DOHH2 (cell line): ENCODE results near the gene MTCL1.

Experiments
- H3F3A ChIP-seq: fragments of 200-600 bp; sonication (generic), shearing (Covaris generic); 2 replicates; pipeline ENCODE4 v1.6.0; 2016; ENCODE audit warnings: antibody characterized with exemption, mild to moderate bottlenecking; ENCODE audit not compliant: control insufficient read depth, insufficient read depth
- H3K27ac ChIP-seq: fragments of 200-600 bp; sonication (generic); 2 replicates; pipeline ENCODE4 v1.5.1; 2014; ENCODE audit warnings: low read depth, mild to moderate bottlenecking, low read length, moderate library complexity
- H3K27me3 ChIP-seq: fragments of 200-600 bp; sonication (generic); 2 replicates; pipeline ENCODE4 v1.6.1; 2014; ENCODE audit warnings: mild to moderate bottlenecking, low read length, mixed read lengths; ENCODE audit not compliant: control insufficient read depth
- H3K36me3 ChIP-seq: fragments of 200-600 bp; sonication (generic); 2 replicates; pipeline ENCODE4 v1.6.1; 2014; ENCODE audit warnings: mild to moderate bottlenecking, low read length, moderate library complexity, mixed read lengths; ENCODE audit not compliant: control insufficient read depth
- H3K4me1 ChIP-seq: fragments of 200-600 bp; sonication (generic); 2 replicates; pipeline ENCODE4 v1.6.1; 2014; ENCODE audit warnings: mild to moderate bottlenecking, low read length, mixed read lengths; ENCODE audit not compliant: control insufficient read depth
- H3K4me2 ChIP-seq: fragments of 200-600 bp; sonication (generic); 2 replicates; pipeline ENCODE4 v1.6.0; 2014; ENCODE audit warnings: mild to moderate bottlenecking, low read length, moderate library complexity
- H3K4me3 ChIP-seq: fragments of 200-600 bp; sonication (generic); 2 replicates; pipeline ENCODE4 v1.5.1; 2014; ENCODE audit warnings: mild to moderate bottlenecking, low read length, mixed read lengths
- H3K79me2 ChIP-seq: fragments of 200-600 bp; sonication (generic); 2 replicates; pipeline ENCODE4 v1.6.1; 2014; ENCODE audit warnings: mild to moderate bottlenecking, low read length, mixed read lengths; ENCODE audit not compliant: control insufficient read depth
- H3K9me2 ChIP-seq: fragments of 200-600 bp; sonication (generic); replicated peaks from 2 replicates; pipeline ENCODE4 v1.6.1; 2014; ENCODE audit warnings: mild to moderate bottlenecking, low read length, mixed read lengths; ENCODE audit not compliant: control insufficient read depth
- H3K9me3 ChIP-seq: fragments of 200-600 bp; sonication (generic); 2 replicates; pipeline ENCODE4 v1.6.1; 2014; ENCODE audit warnings: antibody characterized with exemption, low read length, mixed read lengths; ENCODE audit not compliant: control insufficient read depth, insufficient read depth
- H4K20me1 ChIP-seq: fragments of 200-600 bp; sonication (generic); 2 replicates; pipeline ENCODE4 v1.6.0; 2014; ENCODE audit warnings: low read depth, mild to moderate bottlenecking, antibody characterized with exemption, low read length, moderate library complexity; ENCODE audit not compliant: control insufficient read depth, insufficient read depth
- CTCF ChIP-seq: fragments of 200-600 bp; sonication (generic); IDR thresholded peaks from one replicate; pipeline ENCODE4 v1.5.1; 2014; ENCODE audit warnings: antibody characterized with exemption, mild to moderate bottlenecking, low read depth, low read length; ENCODE audit not compliant: poor library complexity, severe bottlenecking
- EZH2phosphoT487 ChIP-seq: fragments of 200-600 bp; sonication (generic); IDR thresholded peaks from 2 replicates; pipeline ENCODE4 v1.6.1; 2017; ENCODE audit warnings: borderline replicate concordance, mild to moderate bottlenecking, antibody characterized with exemption, low read length, moderate library complexity, mixed read lengths

MTCL1 gene

DNA sequence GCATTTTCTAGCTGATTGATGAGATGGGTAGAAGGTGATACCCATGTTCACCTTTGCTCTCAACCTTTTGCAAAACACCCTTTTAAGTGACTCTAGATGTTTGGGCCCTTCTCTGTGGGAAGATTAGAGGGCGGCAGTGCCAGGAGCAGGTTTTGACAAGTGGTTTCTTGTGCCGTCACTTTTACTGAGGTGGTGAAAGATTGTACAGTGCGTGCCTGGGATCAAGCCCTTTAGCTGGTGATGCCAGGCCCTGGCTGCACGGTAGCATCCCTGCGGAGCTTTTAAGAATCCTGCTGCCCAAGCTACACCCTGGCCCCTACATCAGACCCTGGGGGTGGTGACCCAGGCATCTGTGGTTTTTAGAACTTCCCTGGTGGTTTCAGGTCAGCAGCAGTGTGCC lies 29.1 kb downstream of the MTCL1 start:
- H3K4me2 ChIP-seq = no peak overlapping the region
- no peaks in the 10 kb centered on the region for H3K36me3 ChIP-seq
- H3F3A ChIP-seq = no peaks in the 10 kb centered on the region
- peaks cover 2% of the 10 kb centered on the region; the same call in 1 of the 2 replicates for H3K79me2 ChIP-seq
- TF ChIP-seq CTCF (no peak), EZH2phosphoT487 (no peak)
- H3K27me3 ChIP-seq = no peaks in the 10 kb centered on the region
- H3K27ac ChIP-seq = no peak overlapping the region
- H3K9me2 ChIP-seq = no peaks in the 10 kb centered on the region
- H3K4me1 ChIP-seq = peaks cover 12% of the 10 kb centered on the region
- H3K9me3 ChIP-seq = no peaks in the 10 kb centered on the region
- no peaks in the 10 kb centered on the region for H4K20me1 ChIP-seq
- H3K4me3 ChIP-seq = no peak overlapping the region

- Histone ChIP-seq H4K20me1 (no peaks in the 10 kb centered on the region), H3K4me3 (no peak overlapping the region), H3K9me2 (no peaks in the 10 kb centered on the region), H3F3A (no peaks in the 10 kb centered on the region), H3K9me3 (no peaks in the 10 kb centered on the region), H3K27me3 (no peaks in the 10 kb centered on the region), H3K4me2 (no peak overlapping the region), H3K27ac (no peak overlapping the region), H3K79me2 (no peaks in the 10 kb centered on the region), H3K36me3 (no peaks in the 10 kb centered on the region), H3K4me1 (peaks cover 10% of the 10 kb centered on the region)
- TF ChIP-seq EZH2phosphoT487 = no peak
- no peak for TF ChIP-seq CTCF
Measured at GRCh38 chr18:8735274-8735673, 29.9 kb downstream of the MTCL1 start.

GRCh38 chr18:8741117-8741516 lies 35.8 kb downstream of the MTCL1 start:
- no peak overlapping the region for H3K4me2 ChIP-seq
- H3K79me2 ChIP-seq = no peaks in the 10 kb centered on the region
- H3K9me2 ChIP-seq = no peaks in the 10 kb centered on the region
- peaks cover 9% of the 10 kb centered on the region for H3K9me3 ChIP-seq
- peaks cover 33% of the 10 kb centered on the region for H3K4me1 ChIP-seq
- peaks cover 21% of the 10 kb centered on the region for H3K36me3 ChIP-seq
- no peaks in the 10 kb centered on the region for H3K27me3 ChIP-seq
- H3K4me3 ChIP-seq = no peak overlapping the region
- TF ChIP-seq CTCF (no peak), EZH2phosphoT487 (no peak)
- no peaks in the 10 kb centered on the region for H4K20me1 ChIP-seq
- no peak overlapping the region for H3K27ac ChIP-seq
- H3F3A ChIP-seq = no peaks in the 10 kb centered on the region

- H3K36me3 ChIP-seq = peaks cover 21% of the 10 kb centered on the region
- H3K9me3 ChIP-seq = peaks cover 9% of the 10 kb centered on the region
- peaks cover 33% of the 10 kb centered on the region for H3K4me1 ChIP-seq
- H3K9me2 ChIP-seq = no peaks in the 10 kb centered on the region
- no peak overlapping the region for H3K4me2 ChIP-seq
- TF ChIP-seq EZH2phosphoT487 = no peak
- TF ChIP-seq CTCF = no peak
- no peak overlapping the region for H3K27ac ChIP-seq
- H3K79me2 ChIP-seq = no peaks in the 10 kb centered on the region
- no peaks in the 10 kb centered on the region for H3F3A ChIP-seq
- no peak overlapping the region for H3K4me3 ChIP-seq
- H4K20me1 ChIP-seq = no peaks in the 10 kb centered on the region
- H3K27me3 ChIP-seq = no peaks in the 10 kb centered on the region
Measured at GRCh38 chr18:8741532-8741931, 36.2 kb downstream of the MTCL1 start.
